GM19468 (cell line): ENCODE measurements around the gene UHRF1.
A peak's percentile ranks its signal among the peaks of the same experiment; 100 is the strongest.
"Not testable (repeated sequence)": the region's sequence is repeated elsewhere in the genome, so short reads cannot be mapped to it uniquely, and the experiment has no call there.

Experiments
- ATAC-seq: cut with Tn5 transposase; IDR thresholded peaks from one replicate; pipeline ENCODE4 v1.9.1; 2021; ENCODE audit warnings: mild to moderate bottlenecking, moderate library complexity, moderate number of reproducible peaks; ENCODE audit not compliant: unreplicated experiment; ENCODE audit errors: extremely low read depth

The UHRF1 gene

DNA sequence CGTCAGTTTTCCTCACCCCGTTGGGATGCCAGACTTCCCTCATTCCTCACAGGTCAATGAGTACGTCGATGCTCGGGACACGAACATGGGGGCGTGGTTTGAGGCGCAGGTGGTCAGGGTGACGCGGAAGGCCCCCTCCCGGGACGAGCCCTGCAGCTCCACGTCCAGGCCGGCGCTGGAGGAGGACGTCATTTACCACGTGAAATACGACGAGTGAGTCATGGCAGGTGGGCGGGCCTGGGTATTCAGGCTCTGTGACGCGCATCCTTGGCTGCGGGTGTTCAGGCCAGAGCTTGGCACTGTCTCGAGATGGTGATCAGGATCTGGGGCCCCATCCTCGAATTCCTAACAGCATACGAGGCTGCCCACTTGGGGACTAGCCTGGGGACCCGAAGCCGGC is 21.4 kb downstream of the UHRF1 start:
- no peak for ATAC-seq

DNA sequence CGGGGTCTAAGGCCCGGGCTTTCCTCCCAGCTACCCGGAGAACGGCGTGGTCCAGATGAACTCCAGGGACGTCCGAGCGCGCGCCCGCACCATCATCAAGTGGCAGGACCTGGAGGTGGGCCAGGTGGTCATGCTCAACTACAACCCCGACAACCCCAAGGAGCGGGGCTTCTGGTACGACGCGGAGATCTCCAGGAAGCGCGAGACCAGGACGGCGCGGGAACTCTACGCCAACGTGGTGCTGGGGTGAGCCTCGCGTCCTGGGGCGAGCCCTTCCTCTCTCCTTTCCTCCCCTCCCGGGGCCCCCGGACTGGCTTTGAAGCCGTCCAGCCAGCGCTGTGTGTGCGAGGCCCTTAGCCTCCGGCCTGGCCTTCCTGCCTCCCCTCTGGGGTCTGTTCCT is 23.4 kb downstream of the UHRF1 start:
- no peak for ATAC-seq

DNA sequence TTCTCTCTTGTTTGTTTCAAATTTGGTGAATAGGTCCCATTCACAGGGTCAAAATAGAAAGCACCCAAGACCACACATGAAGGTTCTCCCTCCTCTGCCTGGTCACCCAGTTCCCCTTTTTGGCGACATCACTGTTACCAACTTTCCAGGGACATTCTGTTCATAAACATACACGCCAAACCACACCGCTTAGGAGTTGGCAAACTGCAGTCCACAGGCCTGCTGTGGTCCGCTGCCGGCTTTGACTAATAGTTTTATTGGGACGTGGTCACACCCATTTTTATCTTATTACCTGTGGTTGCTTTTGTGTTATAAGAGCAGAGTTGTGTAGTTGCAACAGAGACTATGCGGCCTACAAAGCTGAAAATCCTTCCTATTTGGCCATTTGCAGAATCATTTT is 24.2 kb downstream of the UHRF1 start:
- no peak for ATAC-seq

DNA sequence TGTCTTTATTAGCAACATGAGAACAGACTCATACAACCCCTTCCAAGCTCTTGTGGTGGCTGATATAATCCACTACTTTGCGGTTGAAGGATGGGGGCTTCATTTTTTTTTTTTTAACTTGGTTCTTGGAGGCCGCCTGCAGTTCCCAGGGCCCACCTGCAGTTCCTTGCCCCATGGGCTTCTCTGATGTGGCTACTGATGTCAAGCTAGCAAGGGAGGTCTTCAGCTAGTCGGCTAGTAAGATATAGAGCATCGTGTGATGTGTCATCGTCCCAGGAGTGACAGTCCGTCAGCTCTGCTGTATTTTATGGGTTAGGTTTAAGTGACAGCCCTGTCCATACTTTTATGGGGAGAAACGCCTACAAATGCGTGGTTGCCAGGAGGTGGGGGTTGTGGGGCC is 26.1 kb downstream of the UHRF1 start:
- no peak for ATAC-seq

DNA sequence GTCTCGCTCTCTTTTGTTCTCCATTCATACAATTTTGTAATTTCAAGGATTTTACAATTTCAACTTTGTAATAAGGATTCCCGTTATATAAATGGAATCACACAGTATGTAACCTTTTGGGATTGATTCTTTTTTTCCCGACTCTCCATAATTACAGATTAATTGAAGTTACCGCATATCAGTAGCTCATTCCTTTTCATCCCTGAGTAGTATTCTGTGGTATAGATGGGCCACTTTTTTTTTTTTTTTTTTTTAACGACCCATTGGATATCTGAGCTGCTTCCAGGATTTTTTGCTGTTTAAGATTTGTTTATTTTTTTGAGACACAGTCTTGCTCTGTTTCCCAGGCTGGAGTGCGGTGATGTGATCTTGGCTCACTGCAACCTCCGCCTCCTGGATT is 27.8 kb downstream of the UHRF1 start:
- no peak for ATAC-seq

DNA sequence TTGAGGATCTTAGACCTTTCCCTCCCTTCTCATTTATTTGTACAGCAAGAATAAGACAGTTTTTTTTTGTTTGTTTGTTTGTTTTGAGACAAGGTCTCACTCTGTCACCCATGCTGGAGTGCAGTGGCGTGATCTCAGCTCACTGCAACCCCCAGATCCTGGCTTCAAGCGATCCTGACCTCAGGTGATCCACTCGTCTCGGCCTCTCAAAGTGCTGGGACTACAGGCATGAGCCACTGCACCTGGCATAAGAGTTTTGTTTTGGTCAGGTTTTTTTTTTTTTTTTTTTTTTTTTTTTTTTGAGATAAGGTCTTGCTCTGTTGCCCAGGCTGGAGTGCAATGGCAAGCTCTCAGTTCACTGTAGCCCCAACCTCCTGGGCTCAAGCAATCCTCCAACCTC is 29.2 kb downstream of the UHRF1 start:
- ATAC-seq = not testable (repeated sequence)

DNA sequence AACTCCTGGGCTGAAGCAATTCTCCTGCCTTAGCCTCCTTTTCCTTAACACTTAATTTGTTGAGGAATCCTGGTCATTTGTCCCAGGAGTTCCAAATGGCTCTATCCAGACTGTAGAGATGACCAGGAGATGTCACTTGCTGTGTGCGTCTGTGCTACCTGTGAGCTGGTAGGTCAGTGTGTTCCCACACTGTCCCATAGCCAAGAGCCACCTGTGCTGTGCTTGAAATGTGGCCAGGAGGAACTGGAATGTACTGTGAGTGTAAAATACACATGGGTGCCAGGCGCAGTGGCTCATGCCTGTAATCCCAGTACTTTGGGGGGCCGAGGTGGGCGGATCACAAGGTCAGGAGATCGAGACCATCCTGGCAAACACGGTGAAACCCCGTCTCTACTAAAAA is 30.2 kb downstream of the UHRF1 start:
- ATAC-seq = no peak

DNA sequence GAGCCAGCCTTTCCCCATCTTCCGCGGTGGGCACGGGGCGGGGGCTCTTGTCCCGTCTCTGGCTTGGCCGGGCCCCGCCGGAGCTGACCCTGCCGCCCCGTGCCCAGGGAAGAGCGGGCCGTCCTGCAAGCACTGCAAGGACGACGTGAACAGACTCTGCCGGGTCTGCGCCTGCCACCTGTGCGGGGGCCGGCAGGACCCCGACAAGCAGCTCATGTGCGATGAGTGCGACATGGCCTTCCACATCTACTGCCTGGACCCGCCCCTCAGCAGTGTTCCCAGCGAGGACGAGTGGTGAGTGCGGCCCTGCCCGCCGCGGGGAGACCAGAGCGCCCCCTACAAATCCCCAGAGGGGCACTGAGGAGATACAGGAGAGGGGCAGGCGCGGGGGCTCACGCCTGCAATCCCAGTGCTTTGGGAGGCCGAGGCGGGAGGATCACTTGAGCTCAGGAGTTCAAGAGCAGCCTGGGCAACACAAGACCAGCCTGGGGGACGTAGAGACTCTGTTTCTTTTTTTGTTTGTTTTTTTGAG is 32.4 kb downstream of the UHRF1 start:
- not testable (repeated sequence) for ATAC-seq

DNA sequence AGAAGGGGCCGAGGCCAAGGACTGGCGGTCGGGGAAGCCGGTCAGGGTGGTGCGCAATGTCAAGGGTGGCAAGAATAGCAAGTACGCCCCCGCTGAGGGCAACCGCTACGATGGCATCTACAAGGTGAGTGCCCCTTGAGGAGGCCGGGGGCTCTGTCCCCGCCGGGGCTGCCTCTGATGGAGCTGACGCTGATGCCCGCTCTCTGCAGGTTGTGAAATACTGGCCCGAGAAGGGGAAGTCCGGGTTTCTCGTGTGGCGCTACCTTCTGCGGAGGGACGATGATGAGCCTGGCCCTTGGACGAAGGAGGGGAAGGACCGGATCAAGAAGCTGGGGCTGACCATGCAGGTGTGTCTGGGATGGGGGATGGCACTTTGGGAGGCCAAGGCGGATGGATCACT is 41.3 kb downstream of the UHRF1 start:
- not testable (repeated sequence) for ATAC-seq

DNA sequence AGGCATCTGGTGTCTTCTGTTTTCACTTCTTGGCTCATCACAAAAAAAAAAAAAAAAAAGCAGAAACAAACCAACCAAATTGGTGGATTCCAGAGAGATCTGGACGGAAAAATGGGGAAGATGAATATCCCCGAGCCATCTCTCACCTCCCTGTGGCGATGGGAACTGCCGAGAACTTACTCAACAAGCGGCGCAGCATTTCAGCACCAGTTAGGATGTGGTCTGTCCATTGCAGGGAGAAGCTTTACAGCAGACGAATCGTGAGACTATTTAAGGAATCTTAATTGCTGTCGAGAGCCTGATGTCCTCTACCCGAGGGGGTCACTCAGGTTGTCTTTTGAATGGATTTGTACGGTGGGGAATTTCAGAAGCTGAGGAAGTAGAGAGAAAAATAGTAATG is 42.4 kb downstream of the UHRF1 start:
- no peak for ATAC-seq

DNA sequence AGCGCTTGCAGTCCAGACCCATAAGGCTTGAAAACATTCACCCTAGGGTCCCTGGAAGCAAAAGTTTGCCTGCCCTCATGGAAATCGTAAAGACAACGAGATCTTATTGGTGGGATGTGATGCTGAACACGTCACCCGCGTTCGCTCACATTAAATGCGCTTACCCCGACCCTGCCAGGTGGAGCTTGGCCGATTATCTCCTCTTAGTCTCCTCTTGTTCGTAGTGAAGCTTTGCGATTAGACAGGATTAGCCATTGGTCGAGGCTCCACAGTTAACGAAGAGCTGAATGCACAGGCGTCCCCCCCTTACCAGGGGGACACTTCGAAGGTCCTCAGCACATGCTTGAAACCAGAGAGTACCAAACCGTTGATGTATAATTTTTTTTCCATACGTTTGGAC is 43.6 kb downstream of the UHRF1 start:
- ATAC-seq = no peak

DNA sequence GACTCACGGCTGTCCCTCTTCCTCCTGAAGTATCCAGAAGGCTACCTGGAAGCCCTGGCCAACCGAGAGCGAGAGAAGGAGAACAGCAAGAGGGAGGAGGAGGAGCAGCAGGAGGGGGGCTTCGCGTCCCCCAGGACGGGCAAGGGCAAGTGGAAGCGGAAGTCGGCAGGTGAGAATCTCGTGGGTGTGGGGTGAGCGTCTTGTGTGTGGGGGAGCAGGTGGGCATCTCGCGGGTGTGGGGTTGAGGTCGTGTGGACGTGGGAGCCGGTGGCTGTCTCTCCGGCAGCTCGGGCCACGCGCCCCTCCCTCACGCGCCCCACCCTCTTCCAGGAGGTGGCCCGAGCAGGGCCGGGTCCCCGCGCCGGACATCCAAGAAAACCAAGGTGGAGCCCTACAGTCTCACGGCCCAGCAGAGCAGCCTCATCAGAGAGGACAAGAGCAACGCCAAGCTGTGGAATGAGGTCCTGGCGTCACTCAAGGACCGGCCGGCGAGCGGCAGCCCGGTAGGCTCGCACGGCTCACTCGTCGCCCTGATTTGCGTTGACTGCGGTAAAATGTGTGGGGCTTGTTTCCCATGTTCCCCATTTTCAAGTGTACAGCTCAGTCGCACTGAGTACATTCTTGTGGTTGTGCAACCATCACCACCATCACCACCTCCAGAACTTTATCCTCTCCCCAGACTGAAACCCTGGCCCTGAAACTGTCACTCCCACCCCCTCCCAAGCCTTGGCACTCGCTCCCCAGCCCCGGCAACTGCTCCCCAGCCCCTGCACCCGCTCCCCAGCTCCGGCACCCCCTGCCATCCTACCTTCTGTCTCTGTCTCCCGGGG is 45.2 kb downstream of the UHRF1 start:
- ATAC-seq = not testable (repeated sequence)

DNA sequence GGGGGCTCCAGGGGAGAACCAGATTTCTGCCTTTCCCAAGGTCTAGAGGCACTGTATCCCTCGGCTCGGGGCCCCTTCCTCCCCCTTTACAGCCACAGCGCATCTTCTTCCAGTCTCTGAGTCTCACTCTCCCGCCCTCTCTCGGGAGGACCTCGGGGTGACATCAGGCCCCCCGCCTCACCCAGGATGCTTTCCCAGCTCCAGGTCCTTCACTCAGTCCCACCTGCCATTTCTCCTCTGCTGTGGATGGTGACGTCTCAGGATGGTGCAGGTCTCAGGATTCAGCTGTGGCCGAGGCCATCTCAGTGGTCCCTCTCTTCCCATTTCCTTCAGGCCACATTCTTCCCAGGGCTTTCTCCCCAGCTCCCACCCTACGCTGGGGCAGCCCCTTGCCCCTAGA is 46.0 kb downstream of the UHRF1 start:
- ATAC-seq = no peak

DNA sequence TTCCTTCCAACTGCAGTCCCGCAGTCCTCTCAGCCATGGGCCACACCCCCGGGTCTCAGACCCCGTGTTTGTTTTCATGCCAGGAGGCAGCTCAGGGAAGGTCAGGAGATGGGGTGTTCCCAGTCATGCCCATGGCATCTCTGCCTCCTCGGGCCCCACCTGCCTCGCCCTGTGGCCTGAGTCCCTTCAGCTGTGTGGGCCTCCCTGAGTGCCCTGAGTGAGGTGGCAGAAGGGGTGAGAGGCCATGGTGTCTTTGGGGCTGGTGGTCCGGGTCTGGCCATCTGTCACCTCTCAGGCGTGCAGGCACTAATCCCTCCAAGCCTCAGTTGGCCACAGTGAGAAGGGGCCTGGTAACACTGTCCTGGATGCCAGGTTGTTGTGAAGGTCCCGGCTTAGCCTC is 48.7 kb downstream of the UHRF1 start:
- ATAC-seq = no peak

DNA sequence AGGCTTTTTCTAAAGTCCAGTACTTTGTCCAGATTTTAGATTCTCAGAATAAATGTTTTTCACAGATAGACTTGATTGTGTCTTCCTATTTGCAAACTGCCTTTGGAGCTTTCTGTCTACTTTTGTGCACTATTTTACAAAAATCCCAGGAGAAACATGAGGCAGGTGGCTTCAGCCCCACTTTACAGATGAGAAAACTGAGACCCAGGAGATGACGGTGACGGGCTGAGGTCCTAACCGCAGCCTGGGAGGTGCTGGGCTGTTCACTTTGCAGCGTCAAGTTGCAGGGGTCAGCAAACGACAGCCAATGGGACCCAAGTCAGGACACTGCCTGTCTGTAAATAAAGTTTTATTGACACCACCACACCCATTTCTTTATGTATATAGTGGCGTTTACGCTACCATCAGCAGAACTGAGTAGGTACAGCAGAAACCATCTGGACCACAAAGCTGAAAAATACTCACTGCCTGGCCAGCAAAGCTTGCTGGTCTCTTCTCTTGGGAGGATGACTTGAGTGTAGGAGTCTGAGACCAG is 52.9 kb downstream of the UHRF1 start:
- ATAC-seq = no peak

DNA sequence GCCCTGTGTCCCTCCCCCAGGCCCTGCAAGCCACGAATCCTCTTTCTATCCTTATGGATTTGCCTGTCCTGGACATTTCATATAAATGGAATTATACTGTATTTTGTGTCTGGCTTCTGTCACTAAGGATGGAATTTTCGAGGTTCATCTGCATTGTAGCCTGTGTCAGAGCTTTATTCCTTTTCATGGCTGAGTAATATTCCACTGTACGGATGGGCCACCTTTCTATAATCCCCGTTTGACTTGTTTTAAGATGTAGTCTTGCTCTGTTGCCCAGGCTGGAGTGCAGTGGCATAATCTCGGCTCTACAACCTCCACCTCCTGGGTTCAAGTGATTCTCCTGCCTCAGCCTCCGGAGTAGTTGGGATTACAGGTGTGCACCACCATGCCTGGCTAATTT is 55.8 kb downstream of the UHRF1 start:
- no peak for ATAC-seq

DNA sequence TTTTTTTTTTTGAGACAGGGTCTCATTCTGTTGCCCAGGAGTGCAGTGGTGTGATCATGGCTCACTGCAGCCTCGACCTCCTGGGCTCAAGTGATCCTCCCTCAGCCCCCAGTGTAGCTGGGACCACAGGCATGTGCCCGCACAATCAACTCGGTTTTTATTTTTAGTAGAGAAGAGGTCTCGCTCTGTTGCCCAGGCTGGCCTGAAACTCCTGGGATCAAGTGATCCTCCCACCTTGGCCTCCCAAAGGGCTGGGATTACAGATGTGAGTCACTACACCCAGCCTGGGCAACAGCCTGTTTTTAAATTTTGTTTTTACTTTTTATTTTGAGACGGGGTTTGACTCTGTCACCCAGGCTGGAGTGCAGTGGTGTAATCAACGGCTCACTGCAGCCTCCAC is 57.3 kb downstream of the UHRF1 start:
- ATAC-seq = no peak

DNA sequence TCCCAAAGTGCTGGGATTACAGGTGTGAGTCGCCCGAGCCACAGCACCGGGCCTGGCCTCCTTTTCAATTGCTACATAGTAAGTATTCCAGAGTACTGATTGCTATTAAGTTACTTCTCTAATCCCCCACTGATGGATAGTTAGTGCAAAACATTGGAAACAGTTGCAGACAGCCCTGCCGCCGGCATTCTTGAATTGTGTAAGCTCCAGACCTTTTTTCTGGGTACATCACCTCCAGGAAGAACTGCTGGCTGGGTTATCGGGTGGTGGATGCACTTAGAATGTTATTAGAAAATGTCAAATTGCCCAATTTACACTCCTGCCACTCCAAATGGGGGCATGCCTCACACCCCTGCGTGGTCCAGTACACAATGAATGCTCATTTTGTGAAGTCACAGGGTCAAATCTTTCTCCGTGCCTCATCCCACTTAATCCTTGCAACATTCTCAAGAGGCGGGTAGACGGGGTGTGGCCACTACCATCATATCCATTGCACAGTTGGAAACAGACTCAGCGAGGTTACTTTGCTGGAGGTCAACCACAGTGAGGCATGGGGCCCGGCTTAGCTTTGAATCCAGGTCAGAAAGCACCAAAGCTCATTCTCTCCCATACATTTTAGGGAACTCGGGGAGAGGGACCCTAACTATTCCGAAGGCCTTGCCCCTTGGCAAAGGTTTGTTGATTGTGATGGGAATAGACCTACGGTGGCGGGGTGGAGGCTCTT is 58.6 kb downstream of the UHRF1 start:
- no peak for ATAC-seq

DNA sequence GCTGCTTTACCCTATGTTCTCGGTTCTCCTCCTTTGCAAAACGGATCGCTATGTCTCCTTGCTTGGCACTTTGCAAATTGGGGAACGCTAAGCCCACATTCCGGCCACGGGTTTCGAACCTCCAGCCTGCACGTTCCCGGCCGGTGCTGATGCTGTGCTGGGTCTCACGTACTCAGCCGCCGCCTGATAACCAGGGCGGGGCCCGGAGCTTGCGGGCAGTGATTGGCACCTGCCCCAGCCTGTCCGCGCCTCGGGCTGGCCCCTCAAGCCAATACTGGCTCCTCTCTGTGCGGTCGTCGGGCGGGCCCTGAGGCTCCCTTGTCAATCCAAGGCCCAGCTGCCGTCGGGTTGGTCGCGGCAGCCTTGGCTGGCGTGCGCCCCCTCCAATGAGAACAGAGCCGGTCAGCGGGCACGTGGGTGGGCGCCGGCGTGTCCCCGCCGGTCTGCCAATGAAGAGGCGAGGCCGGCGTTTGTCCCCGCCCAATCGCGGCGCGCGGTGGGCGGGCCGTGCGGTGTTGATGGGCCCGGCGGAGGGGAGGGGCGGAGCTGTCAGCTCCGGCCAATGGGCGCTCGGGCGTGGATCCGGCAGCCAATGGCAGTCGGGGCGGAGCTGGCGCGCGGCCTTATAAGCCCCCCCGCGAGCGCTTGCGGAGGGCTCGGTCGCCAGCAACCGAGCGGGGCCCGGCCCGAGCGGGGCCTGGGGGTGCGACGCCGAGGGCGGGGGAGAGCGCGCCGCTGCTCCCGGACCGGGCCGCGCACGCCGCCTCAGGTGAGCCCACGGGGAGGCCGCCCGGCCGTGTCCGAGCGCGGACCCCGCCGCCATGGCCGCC is 59.4 kb downstream of the UHRF1 start, which contains the start of gene KDM4B:
Gene KDM4B, plus strand, starts transcription at position 652 of the 830 bp plus-strand sequence. CDS start 63,778 bp downstream, outside the sequence.
- ATAC-seq = peak; percentile 85

DNA sequence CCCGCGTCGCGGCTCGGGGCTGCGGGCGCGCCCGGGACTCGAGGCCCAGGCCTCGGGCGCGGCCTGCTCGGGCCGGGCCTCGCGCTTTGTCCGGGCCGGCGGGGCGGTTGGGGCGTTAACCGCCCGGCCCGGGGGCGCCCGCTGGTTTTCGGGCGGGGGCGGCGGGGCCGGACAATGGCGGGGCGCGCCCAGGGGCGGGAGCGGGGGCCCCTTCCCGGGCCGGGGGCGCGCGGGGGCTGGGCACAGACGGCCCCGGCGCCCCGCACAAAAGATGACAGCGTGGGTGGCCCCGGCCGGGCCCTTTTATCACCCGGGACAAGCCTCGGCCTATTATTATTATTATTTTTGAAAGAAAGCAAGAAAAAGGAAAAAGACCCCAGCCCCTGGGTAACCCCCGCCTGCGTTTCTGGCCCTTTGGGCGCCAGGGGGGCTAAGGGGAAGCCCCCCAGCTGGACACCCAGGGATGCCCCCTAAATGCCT is 60.0 kb downstream of the UHRF1 start:
- ATAC-seq = no peak
